SK-N-MC (cell line): ENCODE measurements around the gene KCNMA1.

Source experiments
- EZH2 ChIP-seq: fragments of 200-600 bp; sonication (generic); IDR thresholded peaks from one replicate; pipeline ENCODE4 v1.6.1; 2017; ENCODE audit warnings: antibody characterized with exemption
- FOXP2 ChIP-seq: optimal IDR thresholded peaks from 2 replicates; pipeline ENCODE3; 2011; ENCODE audit warnings: mild to moderate bottlenecking, moderate library complexity; ENCODE audit not compliant: insufficient read depth; ENCODE audit errors: extremely low read length, control extremely low read depth
- POLR2AphosphoS5 ChIP-seq: IDR thresholded peaks from 2 replicates; pipeline ENCODE4 v1.6.1; 2012; ENCODE audit warnings: mild to moderate bottlenecking, low read depth, low read length, borderline replicate concordance

DNA sequence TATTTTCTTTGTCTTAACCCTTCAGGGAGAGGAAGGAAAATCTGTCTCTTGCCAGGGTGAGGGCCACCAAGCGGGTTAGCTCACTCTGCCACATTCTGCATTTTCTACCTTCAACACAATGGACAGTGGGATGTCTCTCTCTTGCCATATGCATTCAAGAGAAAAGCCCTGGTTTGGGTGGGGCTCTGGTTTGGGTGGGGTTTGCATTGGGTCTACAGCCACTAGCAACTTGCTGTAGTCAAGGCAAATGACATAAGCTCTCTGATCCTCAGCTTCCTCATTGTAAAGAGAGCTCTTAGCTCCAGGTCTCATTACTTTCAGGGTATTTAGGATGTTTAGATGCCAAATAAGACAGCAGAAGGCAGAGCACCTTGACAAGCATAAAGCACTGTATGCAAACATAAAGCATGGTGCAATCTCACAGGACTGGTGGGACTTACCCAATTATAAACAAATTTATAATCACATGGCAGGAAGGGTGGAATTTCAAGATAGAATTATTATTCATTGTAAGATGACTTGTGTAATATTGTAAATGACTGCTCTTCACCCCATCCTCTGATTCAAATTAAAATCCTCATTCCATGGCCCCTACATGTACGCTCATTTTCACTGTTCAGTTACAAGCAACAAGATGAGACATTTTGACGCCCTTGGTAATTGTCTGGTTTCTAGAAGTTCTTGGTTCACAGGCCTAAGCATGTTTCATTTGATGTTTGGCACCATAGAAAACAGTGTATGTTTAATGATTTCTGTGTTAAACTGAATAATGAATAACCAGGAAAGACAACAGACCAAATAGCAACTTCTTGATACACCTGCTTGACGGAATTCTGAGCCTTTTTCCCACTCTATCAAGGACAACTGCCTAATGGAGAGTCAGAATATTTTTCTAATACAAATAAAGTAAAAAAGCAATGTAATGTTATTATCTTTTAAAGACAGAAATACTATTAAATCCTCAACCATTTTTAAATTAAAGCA lies 258.9 kb downstream of the KCNMA1 start:
- TF ChIP-seq EZH2: no peak
- no peak for TF ChIP-seq POLR2AphosphoS5
- no peak for TF ChIP-seq FOXP2
